ENCODE results near the gene MAPK12.
A peak's percentile ranks its signal among the peaks of the same experiment; 100 is the strongest.

Gene MAPK12

DNA sequence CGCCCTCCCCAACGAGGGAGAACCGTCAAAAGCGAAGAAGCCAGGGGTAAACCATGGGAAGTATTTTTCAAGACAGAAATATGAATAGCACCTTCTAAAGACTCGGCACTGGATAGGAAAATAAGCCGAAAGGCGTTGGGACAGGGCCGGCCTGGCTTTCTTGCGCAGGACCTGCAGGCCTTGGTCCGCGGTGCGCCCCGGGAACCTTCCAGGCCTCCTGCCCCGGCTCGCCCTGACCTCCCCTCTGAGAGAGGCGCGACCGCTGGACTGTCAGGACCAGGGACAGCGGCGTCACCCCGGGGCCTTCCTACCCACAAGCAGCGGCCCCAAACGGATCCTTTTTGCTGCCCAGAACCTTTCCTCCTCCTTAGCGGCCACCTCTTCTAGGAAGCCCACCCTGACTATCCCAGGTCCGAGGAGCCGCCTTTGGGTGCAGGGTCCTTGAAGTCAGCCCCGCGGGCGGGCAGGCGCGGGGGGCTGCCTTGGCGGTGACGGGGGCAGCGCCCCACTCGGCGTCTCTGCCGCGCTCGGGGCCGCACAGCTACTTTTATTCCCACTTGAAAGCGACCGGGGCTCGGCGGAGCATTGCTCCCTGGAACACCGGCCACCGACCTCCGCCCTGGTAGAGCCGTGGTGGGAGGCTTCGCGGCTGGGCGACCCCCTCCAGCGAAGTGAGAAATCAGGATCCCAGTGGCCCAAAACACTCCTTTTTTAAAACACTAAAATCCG is 9.3 kb upstream of the MAPK12 start:
- Histone ChIP-seq H3K4me1 (ENCODE audit: control insufficient read depth, insufficient read depth, low read length) (peaks cover 28% of the 10 kb centered on the region), H3K36me3 (ENCODE audit: control insufficient read depth, insufficient read depth, low read length, severe bottlenecking) (peaks cover 14% of the 10 kb centered on the region), H3K9ac (ENCODE audit: low read length) (peak overlapping the region; percentile 78), H3K4me3 (ENCODE audit: low read length) (peak overlapping the region; percentile 78), H3K27me3 (replicated peaks; ENCODE audit: control insufficient read depth, insufficient read depth, low read length) (peaks cover 7% of the 10 kb centered on the region), H3K9me3 (ENCODE audit: control insufficient read depth, low read length) (no peaks in the 10 kb centered on the region)
- peak; percentile 87 for DNase-seq (ENCODE audit: low read depth)

DNA sequence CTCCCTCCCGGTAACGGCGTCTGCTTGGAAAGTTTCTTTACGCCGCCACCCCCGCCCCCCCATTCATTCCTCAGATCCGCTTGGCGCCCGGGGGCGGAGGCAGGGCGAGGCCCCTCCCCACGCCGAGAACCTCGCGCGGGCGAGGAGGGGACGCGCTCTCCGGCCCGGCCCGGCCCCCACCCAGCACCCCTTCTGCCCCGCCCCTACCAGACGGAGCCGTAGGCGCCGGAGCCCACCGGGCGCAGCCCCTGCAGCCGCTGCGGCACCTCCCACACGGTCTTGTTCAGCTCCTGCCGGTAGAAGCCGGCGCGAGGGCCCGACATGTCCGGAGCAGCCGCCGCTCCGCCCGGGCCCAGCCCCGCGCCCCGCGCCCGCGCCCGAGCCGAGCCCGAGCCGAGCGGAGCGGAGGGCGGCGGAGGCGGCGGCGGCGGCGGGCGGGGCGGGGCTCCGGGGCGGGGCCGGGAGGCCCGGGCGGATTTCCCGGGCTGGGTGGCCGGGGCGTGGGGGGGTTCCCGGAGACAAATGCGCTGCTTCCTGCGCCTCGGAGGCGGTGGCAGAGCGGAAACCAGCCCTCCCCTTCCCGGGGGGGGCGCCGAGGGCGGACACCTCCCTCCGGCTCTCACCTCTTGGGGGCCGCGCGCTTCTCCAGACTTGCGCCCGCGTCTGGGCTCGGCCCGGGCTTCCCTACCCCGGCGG is 8.6 kb upstream of the MAPK12 start, which contains the start of gene MAPK11:
Gene MAPK11, minus strand, starts transcription at position 411 of the 696 bp plus-strand sequence. Its CDS starts 88 bp downstream, at position 323.
- H3K9ac ChIP-seq (ENCODE audit: low read length): peak within 1 kb of the TSS; percentile 78
- peaks cover 28% of the 10 kb centered on the region for H3K4me1 ChIP-seq (ENCODE audit: control insufficient read depth, insufficient read depth, low read length)
- H3K27me3 ChIP-seq (replicated peaks; ENCODE audit: control insufficient read depth, insufficient read depth, low read length): peaks cover 7% of the 10 kb centered on the region
- no peaks in the 10 kb centered on the region for H3K9me3 ChIP-seq (ENCODE audit: control insufficient read depth, low read length)
- peak; percentile 76 for DNase-seq (ENCODE audit: low read depth)
- H3K4me3 ChIP-seq (ENCODE audit: low read length): peak within 1 kb of the TSS; percentile 78
- peaks cover 7% of the 10 kb centered on the region for H3K36me3 ChIP-seq (ENCODE audit: control insufficient read depth, insufficient read depth, low read length, severe bottlenecking)

DNA sequence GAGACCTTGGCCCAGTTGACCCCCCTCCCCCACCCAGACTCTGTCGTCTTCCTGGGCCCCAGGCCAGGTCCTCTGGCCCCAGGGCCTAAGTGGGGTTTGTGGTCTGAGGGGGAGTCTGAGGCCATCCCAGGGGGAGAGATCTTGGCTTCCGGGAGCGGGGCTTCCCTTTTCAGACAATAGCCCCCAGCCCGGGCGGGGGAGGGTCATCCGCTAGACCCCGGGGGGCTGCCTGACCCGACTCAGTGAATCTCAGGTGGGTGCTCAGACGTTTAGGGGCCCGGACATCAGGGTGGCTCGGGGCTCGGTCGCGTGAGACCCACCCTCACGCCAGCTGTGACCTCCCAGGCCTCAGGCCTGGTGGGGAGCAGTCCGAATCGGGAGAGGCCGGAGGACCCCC is 8.1 kb upstream of the MAPK12 start:
- peaks cover 28% of the 10 kb centered on the region for H3K4me1 ChIP-seq (ENCODE audit: control insufficient read depth, insufficient read depth, low read length)
- H3K9ac ChIP-seq (ENCODE audit: low read length): peak overlapping the region; percentile 68
- H3K4me3 ChIP-seq (ENCODE audit: low read length): peak overlapping the region; percentile 67
- no peaks in the 10 kb centered on the region for H3K9me3 ChIP-seq (ENCODE audit: control insufficient read depth, low read length)
- H3K36me3 ChIP-seq (ENCODE audit: control insufficient read depth, insufficient read depth, low read length, severe bottlenecking): peaks cover 4% of the 10 kb centered on the region
- peaks cover 7% of the 10 kb centered on the region for H3K27me3 ChIP-seq (replicated peaks; ENCODE audit: control insufficient read depth, insufficient read depth, low read length)
- peak; percentile 35 for DNase-seq (ENCODE audit: low read depth)

DNA sequence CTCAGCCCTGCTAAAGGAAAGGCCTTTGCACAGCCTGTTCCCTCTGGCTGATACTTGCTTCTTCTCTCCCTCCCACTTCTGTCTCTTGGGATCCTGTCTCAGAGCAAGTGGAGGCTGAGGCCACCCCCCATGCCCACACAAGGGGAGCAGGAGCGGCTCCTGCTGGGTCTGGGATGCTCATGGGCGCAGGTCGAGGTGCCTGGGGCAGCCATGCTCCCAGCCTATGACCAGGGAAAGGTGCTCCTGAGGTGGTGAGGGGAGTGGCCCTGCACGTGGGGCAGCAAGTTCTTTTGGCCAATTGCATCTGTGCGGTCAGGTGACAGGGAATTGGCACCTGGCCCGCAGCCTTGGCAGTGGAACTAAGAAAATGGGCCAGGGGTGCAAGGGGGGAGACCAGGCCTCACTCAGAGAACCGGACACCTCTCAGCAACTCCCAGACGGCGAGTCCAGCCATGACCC is 7.2 kb upstream of the MAPK12 start:
- Histone ChIP-seq H3K36me3 (ENCODE audit: control insufficient read depth, insufficient read depth, low read length, severe bottlenecking) (no peaks in the 10 kb centered on the region), H3K9ac (ENCODE audit: low read length) (peak overlapping the region; percentile 66), H3K27me3 (replicated peaks; ENCODE audit: control insufficient read depth, insufficient read depth, low read length) (peaks cover 7% of the 10 kb centered on the region), H3K4me1 (ENCODE audit: control insufficient read depth, insufficient read depth, low read length) (peaks cover 28% of the 10 kb centered on the region), H3K9me3 (ENCODE audit: control insufficient read depth, low read length) (no peaks in the 10 kb centered on the region), H3K4me3 (ENCODE audit: low read length) (peak overlapping the region; percentile 67)
- peak; percentile 10 for DNase-seq (ENCODE audit: low read depth)

DNA sequence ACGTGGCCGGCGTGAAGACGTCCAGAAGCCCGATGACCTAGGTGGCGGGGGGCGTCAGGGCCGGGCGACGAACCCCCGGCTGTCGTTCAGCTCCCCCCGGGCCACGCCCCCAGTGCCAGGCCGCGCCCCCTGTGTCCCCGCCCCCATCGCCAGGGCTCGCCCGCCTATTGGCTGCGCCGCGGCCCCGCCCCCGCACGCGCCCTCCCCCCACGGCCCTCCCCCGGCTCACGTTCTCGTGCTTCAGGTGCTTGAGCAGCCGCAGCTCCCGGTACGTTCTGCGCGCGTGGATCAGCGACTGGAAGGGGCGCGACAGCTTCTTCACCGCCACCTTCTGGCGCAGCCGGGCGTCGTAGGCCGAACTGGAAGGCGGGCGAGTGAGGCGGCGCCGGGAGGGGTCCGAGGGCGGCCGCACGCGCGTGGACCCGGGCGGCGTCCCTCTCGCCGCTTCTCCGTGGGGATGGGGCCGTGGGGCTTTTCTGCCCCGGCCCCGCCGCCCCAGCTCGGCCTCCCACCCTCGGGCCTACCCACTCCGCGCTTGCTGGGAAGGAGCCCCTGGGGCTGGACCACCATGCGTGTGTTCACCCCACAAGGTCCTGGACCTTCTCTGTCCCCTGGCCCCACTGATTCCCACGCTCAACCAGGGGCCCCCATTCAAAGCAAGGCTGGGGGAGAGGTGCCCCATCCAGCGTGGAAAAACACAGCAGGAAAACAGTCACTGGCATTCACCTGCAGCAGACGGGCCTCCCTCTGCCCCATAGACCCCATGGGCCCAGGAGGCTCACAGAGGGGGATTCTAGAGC is 6.3 kb upstream of the MAPK12 start:
- Histone ChIP-seq H3K27me3 (replicated peaks; ENCODE audit: control insufficient read depth, insufficient read depth, low read length) (peaks cover 7% of the 10 kb centered on the region), H3K9me3 (ENCODE audit: control insufficient read depth, low read length) (no peaks in the 10 kb centered on the region), H3K4me1 (ENCODE audit: control insufficient read depth, insufficient read depth, low read length) (peaks cover 28% of the 10 kb centered on the region), H3K9ac (ENCODE audit: low read length) (peak overlapping the region; percentile 66), H3K4me3 (ENCODE audit: low read length) (peak overlapping the region; percentile 67), H3K36me3 (ENCODE audit: control insufficient read depth, insufficient read depth, low read length, severe bottlenecking) (no peaks in the 10 kb centered on the region)
- DNase-seq (ENCODE audit: low read depth): peak; percentile 76

DNA sequence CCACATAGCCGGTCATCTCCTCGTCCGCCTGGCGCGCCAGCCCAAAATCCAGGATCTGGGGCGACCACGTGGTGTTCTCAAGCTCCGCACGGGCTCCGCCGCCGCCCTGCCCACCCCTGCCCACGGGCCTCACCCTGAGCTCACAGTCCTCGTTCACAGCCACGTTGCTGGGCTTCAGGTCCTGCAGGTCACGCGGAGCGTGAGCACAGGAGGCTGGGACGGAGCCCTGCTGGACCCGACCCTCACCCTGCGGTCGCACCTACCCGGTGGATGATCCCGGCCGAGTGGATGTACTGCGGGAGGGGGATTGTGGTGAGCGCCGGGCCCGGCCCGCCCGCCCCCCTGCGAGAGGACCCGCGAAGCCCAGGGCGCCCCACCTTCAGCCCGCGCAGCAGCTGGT is 5.5 kb upstream of the MAPK12 start:
- no peak for DNase-seq (ENCODE audit: low read depth)
- no peaks in the 10 kb centered on the region for H3K9me3 ChIP-seq (ENCODE audit: control insufficient read depth, low read length)
- H3K4me1 ChIP-seq (ENCODE audit: control insufficient read depth, insufficient read depth, low read length): peaks cover 31% of the 10 kb centered on the region
- no peaks in the 10 kb centered on the region for H3K36me3 ChIP-seq (ENCODE audit: control insufficient read depth, insufficient read depth, low read length, severe bottlenecking)
- H3K27me3 ChIP-seq (replicated peaks; ENCODE audit: control insufficient read depth, insufficient read depth, low read length): peaks cover 7% of the 10 kb centered on the region
- H3K9ac ChIP-seq (ENCODE audit: low read length): no peak overlapping the region
- H3K4me3 ChIP-seq (ENCODE audit: low read length): no peak overlapping the region

DNA sequence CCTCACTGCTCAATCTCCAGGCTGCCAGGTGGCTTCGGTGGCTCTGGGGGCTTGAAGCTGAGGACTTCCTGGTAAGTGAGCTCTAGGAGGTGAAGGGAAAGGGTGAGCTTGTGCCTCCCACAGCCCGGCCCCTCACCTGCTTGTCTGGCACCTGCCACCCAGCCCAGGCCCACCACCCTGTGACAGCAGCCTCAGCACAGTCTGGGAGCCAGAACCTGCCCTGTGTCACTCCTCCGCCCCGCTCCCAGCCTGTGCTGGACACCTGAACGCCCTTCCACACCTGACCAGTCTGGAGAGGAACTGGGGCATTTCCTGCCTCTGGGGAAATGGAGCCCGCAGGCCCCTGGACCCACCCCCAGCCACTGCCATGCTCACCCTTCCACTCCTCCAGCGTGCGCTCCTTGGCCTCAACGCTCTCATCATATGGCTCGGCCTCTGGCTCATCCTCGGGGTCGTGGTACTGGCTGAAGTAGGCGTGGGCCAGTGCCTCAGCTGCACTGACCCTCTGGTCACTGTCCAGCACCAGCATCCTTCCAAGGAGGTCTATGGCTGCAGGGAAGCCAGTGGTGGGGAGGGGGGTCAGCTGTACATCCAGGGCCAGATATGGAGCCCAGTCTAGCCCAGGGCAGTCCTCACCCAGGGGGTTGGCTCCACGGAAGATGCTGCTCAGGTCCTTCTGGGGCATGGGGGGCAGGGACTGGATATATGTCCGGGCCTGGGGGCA is 3.6 kb upstream of the MAPK12 start:
- Histone ChIP-seq H3K27me3 (replicated peaks; ENCODE audit: control insufficient read depth, insufficient read depth, low read length) (peaks cover 7% of the 10 kb centered on the region), H3K36me3 (ENCODE audit: control insufficient read depth, insufficient read depth, low read length, severe bottlenecking) (no peaks in the 10 kb centered on the region), H3K4me1 (ENCODE audit: control insufficient read depth, insufficient read depth, low read length) (peaks cover 28% of the 10 kb centered on the region), H3K4me3 (ENCODE audit: low read length) (no peak overlapping the region), H3K9ac (ENCODE audit: low read length) (no peak overlapping the region), H3K9me3 (ENCODE audit: control insufficient read depth, low read length) (no peaks in the 10 kb centered on the region)
- DNase-seq (ENCODE audit: low read depth): no peak

DNA sequence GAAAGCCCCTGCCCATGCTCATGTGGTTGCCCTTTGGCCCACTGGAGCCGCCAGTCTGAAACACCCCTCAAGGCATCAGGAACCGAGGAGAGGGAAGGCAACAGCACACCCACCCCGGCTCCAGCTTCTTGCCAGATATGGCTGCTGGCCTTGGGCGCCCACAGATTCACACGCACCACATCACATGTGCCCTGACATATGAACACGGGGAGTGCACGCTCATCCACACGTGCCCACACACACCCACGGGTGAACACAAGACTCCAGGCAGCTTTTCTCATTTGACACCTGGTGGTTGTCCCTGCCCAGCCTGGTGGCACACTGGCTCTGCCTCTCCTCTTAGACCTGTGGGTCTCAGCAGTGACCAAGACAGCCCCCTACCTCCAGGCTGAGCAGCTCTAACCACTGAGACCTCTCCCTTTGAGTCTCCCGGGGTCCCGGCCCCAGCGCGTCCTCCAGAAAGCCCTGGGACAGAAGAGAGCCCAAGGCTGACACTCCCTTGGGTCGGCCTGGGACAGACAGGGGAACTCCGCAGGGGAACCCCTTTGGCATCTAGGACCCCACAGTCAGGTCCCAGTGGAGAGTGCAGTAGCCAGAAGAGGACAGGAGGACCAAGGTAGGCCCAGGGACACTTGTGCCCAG is 2.7 kb upstream of the MAPK12 start:
- DNase-seq (ENCODE audit: low read depth): no peak
- H3K4me3 ChIP-seq (ENCODE audit: low read length): no peak overlapping the region
- H3K9me3 ChIP-seq (ENCODE audit: control insufficient read depth, low read length): no peaks in the 10 kb centered on the region
- no peaks in the 10 kb centered on the region for H3K36me3 ChIP-seq (ENCODE audit: control insufficient read depth, insufficient read depth, low read length, severe bottlenecking)
- H3K9ac ChIP-seq (ENCODE audit: low read length): no peak overlapping the region
- peaks cover 24% of the 10 kb centered on the region for H3K4me1 ChIP-seq (ENCODE audit: control insufficient read depth, insufficient read depth, low read length)
- H3K27me3 ChIP-seq (replicated peaks; ENCODE audit: control insufficient read depth, insufficient read depth, low read length): peaks cover 7% of the 10 kb centered on the region

DNA sequence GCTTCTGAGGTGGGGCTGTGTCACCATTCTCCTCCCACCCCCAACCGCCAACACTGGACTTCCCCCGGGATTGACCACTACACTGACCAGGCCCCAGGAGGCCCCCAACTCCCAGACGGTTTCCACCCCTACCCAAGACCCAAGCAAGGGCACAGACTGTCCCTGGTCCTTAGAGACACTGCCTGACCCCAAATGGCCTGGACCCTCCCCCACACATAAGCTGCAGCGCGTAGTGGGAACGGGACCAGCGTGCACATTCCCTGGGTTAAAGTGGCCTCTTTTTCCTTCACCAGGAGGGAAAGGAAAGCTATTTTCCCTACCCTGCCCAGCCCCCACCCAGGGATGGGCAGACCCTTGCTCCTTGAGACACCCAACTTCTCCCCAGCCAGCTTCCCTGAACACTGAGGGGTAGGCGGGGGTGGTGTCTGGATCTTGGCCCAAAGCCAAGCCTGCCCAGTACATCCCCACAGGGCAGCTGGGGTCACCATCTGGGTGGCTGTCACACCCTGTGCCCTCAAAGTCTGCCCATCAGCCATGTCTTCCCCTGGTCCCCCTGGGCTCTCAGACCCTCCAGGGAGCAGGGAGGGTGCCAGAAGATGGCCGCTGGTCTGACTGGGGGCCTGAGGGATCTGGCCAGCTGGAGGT is 1.6 kb upstream of the MAPK12 start:
- H3K9ac ChIP-seq (ENCODE audit: low read length): no peak overlapping the region
- DNase-seq (ENCODE audit: low read depth): no peak
- H3K9me3 ChIP-seq (ENCODE audit: control insufficient read depth, low read length): no peaks in the 10 kb centered on the region
- no peak overlapping the region for H3K4me3 ChIP-seq (ENCODE audit: low read length)
- H3K4me1 ChIP-seq (ENCODE audit: control insufficient read depth, insufficient read depth, low read length): peaks cover 13% of the 10 kb centered on the region
- no peaks in the 10 kb centered on the region for H3K36me3 ChIP-seq (ENCODE audit: control insufficient read depth, insufficient read depth, low read length, severe bottlenecking)
- peaks cover 7% of the 10 kb centered on the region for H3K27me3 ChIP-seq (replicated peaks; ENCODE audit: control insufficient read depth, insufficient read depth, low read length)

DNA sequence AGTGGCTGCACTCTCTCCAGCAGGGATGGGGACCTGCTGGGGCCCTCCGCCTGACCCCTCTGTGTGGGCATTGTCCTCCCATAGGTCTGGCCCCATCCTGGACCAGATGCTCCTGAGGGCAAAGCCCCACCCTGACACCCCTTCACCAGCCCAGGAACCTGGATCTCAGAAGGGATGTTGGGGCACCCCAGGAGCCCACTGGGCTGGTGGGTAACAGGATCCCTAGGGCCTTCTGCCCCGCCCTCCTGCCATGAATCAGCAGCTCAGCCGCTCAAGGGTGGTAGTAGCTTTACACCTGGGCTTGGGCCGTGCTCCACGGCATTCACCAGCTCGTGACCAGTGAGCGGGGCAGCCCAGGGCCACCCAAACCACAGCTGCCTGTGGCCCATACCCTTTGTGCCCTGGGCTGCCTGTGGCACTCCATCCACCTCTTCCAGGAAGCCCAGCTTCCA is 1.0 kb upstream of the MAPK12 start:
- H3K4me3 ChIP-seq (ENCODE audit: low read length): no peak overlapping the region
- peaks cover 10% of the 10 kb centered on the region for H3K4me1 ChIP-seq (ENCODE audit: control insufficient read depth, insufficient read depth, low read length)
- DNase-seq (ENCODE audit: low read depth): peak; percentile 19
- H3K27me3 ChIP-seq (replicated peaks; ENCODE audit: control insufficient read depth, insufficient read depth, low read length): peaks cover 7% of the 10 kb centered on the region
- no peaks in the 10 kb centered on the region for H3K36me3 ChIP-seq (ENCODE audit: control insufficient read depth, insufficient read depth, low read length, severe bottlenecking)
- no peak overlapping the region for H3K9ac ChIP-seq (ENCODE audit: low read length)
- no peaks in the 10 kb centered on the region for H3K9me3 ChIP-seq (ENCODE audit: control insufficient read depth, low read length)

Measured in adipocyte (in vitro differentiated cells).